Ovary (tissue), 9 donors: ENCODE data around the gene ETV5. TPM values are rescaled to one million over a fixed set of nuclear protein-coding genes. Genes with fewer than 3 reads are reported as not detected.

Experiments used
- DNase-seq, 5 donors: peaks; one replicate each; pipeline ENCODE4 v3.0.0-alpha.2; 2019 to 2020
- H3K27ac ChIP-seq, 2 donors: fragments of 200-600 bp; one replicate each; pipeline versions ENCODE4 v1.5.1 to v1.8.0; 2019 to 2022
- H3K27me3 ChIP-seq: fragments of 200-600 bp; one replicate; pipeline ENCODE4 v1.8.0; 2022
- H3K36me3 ChIP-seq: fragments of 200-600 bp; sonication (generic); one replicate; pipeline ENCODE4 v1.5.1; 2019
- H3K4me1 ChIP-seq: one replicate; pipeline ENCODE4 v1.8.1; 2013; ENCODE audit warnings: mild to moderate bottlenecking, moderate library complexity; ENCODE audit not compliant: insufficient read depth
- H3K4me3 ChIP-seq: fragments of 200-600 bp; sonication (generic); one replicate; pipeline ENCODE4 v1.5.1; 2017
- H3K9me3 ChIP-seq, 2 donors: fragments of 200-600 bp in 1 of 2; sonication (generic) in 1 of 2; one replicate each; pipeline versions ENCODE4 v1.5.1 to v1.8.1; 2013 to 2019; ENCODE audit warnings: mild to moderate bottlenecking in 1 of 2, moderate library complexity in 1 of 2
- EP300 ChIP-seq: sonication (generic); formaldehyde crosslinking; IDR thresholded peaks from one replicate; pipeline ENCODE4 v1.6.1; 2017; ENCODE audit warnings: antibody characterized with exemption
- POLR2A ChIP-seq: fragments of 450-650 bp; IDR thresholded peaks from one replicate; pipeline ENCODE4 v1.6.1; 2017; ENCODE audit warnings: antibody characterized with exemption, mild to moderate bottlenecking, moderate library complexity
- WGBS, 3 donors: extraction: QIAGEN DNeasy Blood & Tissue Kit in 1 of 3; methylation state at CpG; one replicate each; pipeline versions ENCODE4 v1.1.5 to v1.1.7; 2013 to 2017; 5-methylcytosine and 5-hydroxymethylcytosine counted together
- intact Hi-C, 4 donors: fragments of 100-400 bp; cut with DNase I; formaldehyde crosslinking; loops; one replicate each; pipeline versions ENCODE4 v1.11.0 to v1.15.1; 2022 to 2023
- polyA plus RNA-seq, 2 donors: library from polyadenylated mRNA; stranded (reverse); fragments of 200-250 nt in 1 of 2; fragments of 350-450 nt in 1 of 2; fragmentation: Illumina TruSeq in 1 of 2; extraction: RNeasy Lipid Tissue Mini Kit (QIAGEN cat#74804) in 1 of 2; gene quantifications; one replicate each; pipeline ENCODE4 v1.2.3, GENCODE V29; 2013 to 2014
- total RNA-seq, 7 donors: library from RNA; depleted of rRNA in 2 of 7; stranded (reverse); fragments of >200 nt in 2 of 7; fragmentation: NEBNext Ultra II Directional in 3 of 7; extraction: Animal tissue kit (Norgen Biotek cat#: 25700) in 3 of 7; gene quantifications; one replicate each; pipeline versions ENCODE4 v1.1.0 to v1.2.4, GENCODE V29; 2016 to 2023
- TF ChIP-seq, protein P1 (sequence below), 3 donors: fragments of 450-650 bp in 2 of 3; fragments of 200-600 bp in 1 of 3; IDR thresholded peaks; one replicate each; pipeline versions ENCODE4 v1.5.1 to v1.8.0; 2016 to 2022; ENCODE audit warnings: antibody characterized with exemption in 3 of 3, mild to moderate bottlenecking in 1 of 3
- donor health status: DM: no; HTN: no; CAD: no; lungs with moderate emphysema.
- donor health status: DM: no; HTN: no; CAD: no.
- donor health status: Bipolar disorder and iron deficiency.
- donor health status: DM: yes; HTN: yes; CAD: no.
- donor health status: DM: no; HTN: no; CAD: no.
- donor health status: DM: yes; HTN: yes; CAD: no.

Gene ETV5
- total and polyA plus RNA-seq, 9 donors: 1.8 to 20.4 (median 6.6) TPM

DNA sequence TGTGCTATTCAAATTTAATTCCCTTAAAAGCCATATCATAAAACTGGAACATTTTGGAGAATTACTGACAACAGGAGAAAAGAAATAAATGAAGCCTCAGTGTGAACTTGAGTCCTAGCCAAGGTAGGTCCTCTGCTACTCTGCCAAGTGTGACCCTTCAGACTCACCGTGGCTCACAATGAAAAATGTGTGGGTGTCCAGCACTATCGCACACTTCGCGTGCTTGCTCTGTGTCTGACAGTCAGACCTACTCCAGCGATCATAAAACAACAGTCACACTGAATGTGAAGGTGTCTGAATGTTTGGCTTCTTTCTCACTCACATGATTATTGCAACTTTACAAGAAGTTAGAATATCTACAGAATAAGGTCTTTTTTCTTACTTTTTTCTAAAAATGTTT, 105.3 kb downstream of the ETV5 start:
- Histone ChIP-seq H3K27ac (no peak overlapping the region), H3K9me3 (no peaks in the 10 kb centered on the region), H3K4me1 (no peaks in the 10 kb centered on the region), H3K4me3 (no peak overlapping the region), H3K36me3 (no peaks in the 10 kb centered on the region), H3K27me3 (no peaks in the 10 kb centered on the region)
- no peak for DNase-seq
- TF ChIP-seq, protein P1, sequence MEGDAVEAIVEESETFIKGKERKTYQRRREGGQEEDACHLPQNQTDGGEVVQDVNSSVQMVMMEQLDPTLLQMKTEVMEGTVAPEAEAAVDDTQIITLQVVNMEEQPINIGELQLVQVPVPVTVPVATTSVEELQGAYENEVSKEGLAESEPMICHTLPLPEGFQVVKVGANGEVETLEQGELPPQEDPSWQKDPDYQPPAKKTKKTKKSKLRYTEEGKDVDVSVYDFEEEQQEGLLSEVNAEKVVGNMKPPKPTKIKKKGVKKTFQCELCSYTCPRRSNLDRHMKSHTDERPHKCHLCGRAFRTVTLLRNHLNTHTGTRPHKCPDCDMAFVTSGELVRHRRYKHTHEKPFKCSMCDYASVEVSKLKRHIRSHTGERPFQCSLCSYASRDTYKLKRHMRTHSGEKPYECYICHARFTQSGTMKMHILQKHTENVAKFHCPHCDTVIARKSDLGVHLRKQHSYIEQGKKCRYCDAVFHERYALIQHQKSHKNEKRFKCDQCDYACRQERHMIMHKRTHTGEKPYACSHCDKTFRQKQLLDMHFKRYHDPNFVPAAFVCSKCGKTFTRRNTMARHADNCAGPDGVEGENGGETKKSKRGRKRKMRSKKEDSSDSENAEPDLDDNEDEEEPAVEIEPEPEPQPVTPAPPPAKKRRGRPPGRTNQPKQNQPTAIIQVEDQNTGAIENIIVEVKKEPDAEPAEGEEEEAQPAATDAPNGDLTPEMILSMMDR (IDR thresholded peaks at IDR 0.05): no peak
- no peak for TF ChIP-seq EP300
- intact Hi-C loops: no loop called here
- 9 to 27% (median 13%) methylated on average over 5 of the region's 5 CpGs for WGBS, 3 donors

- 51 to 61% (median 53%) methylated on average over 3 of the region's 3 CpGs for WGBS, 3 donors
- no peak for DNase-seq
- no peaks in the 10 kb centered on the region for H3K27me3 ChIP-seq
Measured at GRCh38 chr3:186002884-186003472, 105.9 kb downstream of the ETV5 start.

DNA sequence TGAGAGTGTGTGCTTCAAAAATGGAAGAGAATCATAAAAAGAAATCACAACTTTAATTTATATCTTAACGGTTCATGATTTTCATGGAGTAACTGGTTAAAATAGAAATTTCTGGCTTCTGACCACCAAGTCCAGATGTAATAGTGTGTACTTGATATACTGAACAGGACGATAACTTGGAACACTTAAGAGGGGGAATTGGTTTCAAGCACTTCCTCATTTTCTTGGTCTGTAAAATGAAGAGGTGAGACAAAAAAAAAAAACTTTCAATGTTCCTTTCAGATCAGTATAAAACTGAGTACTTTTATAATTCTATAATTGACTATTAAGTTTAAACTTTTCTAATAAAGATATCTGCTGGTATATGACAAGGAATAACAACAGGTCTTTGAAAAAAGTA, 107.0 kb downstream of the ETV5 start:
- H3K27ac ChIP-seq: no peak overlapping the region
- no peaks in the 10 kb centered on the region for H3K36me3 ChIP-seq
- WGBS, 3 donors: 30 to 36% (median 36%) methylated on average over 2 of the region's 2 CpGs
- no peaks in the 10 kb centered on the region for H3K4me1 ChIP-seq
- H3K9me3 ChIP-seq: no peaks in the 10 kb centered on the region
- H3K27me3 ChIP-seq: no peaks in the 10 kb centered on the region
- DNase-seq: no peak
- intact Hi-C loops: no loop called here
- no peak for TF ChIP-seq EP300
- TF ChIP-seq POLR2A: no peak
- TF ChIP-seq, protein P1 (IDR thresholded peaks at IDR 0.05): no peak
- no peak overlapping the region for H3K4me3 ChIP-seq

More at GRCh38 chr3:186002884-186003472, 105.9 kb downstream of the ETV5 start:
- no peaks in the 10 kb centered on the region for H3K4me1 ChIP-seq
- no peaks in the 10 kb centered on the region for H3K9me3 ChIP-seq
- H3K4me3 ChIP-seq: no peak overlapping the region
- TF ChIP-seq, protein P1 (IDR thresholded peaks at IDR 0.05): no peak
- TF ChIP-seq POLR2A (no peak), EP300 (no peak)
- H3K36me3 ChIP-seq: no peaks in the 10 kb centered on the region
- intact Hi-C loops: no loop called here
- H3K27ac ChIP-seq: no peak overlapping the region

- no peak for TF ChIP-seq POLR2A
- TF ChIP-seq, protein P1 (IDR thresholded peaks at IDR 0.05): no peak
- no peak for TF ChIP-seq EP300
- DNase-seq: no peak
- H3K27me3 ChIP-seq: no peaks in the 10 kb centered on the region
- no peaks in the 10 kb centered on the region for H3K4me1 ChIP-seq
- H3K4me3 ChIP-seq: no peak overlapping the region
- intact Hi-C loops: no loop called here
- no peaks in the 10 kb centered on the region for H3K9me3 ChIP-seq
- 90 to 93% (median 91%) methylated on average over 14 of the region's 14 CpGs for WGBS, 3 donors
- H3K36me3 ChIP-seq: no peaks in the 10 kb centered on the region
- no peak overlapping the region for H3K27ac ChIP-seq
Measured at GRCh38 chr3:185999221-185999620, 109.7 kb downstream of the ETV5 start.
